ENCODE data around the gene PIK3R3.

Gene PIK3R3

GRCh38 chr1:46043458-46044017 lies 88.9 kb downstream of the PIK3R3 start:
- H3K27ac ChIP-seq (ENCODE audit: low read depth, low read length), result no peak overlapping the region
- H3K4me3 ChIP-seq (ENCODE audit: low read length), result no peak overlapping the region
- no peak overlapping the region for H3K9ac ChIP-seq (ENCODE audit: low read length)
- H3K27me3 ChIP-seq (ENCODE audit: control insufficient read depth, insufficient read depth, low read length), result no peaks in the 10 kb centered on the region
- no peaks in the 10 kb centered on the region for H3K36me3 ChIP-seq (ENCODE audit: control insufficient read depth, insufficient read depth, low read length)
- H3K4me1 ChIP-seq (ENCODE audit: control insufficient read depth, insufficient read depth, low read length), result no peaks in the 10 kb centered on the region

- no peak overlapping the region for H3K4me3 ChIP-seq (ENCODE audit: low read length)
- H3K27ac ChIP-seq (ENCODE audit: low read depth, low read length), result no peak overlapping the region
- no peak overlapping the region for H3K9ac ChIP-seq (ENCODE audit: low read length)
- H3K36me3 ChIP-seq (ENCODE audit: control insufficient read depth, insufficient read depth, low read length), result no peaks in the 10 kb centered on the region
- no peaks in the 10 kb centered on the region for H3K4me1 ChIP-seq (ENCODE audit: control insufficient read depth, insufficient read depth, low read length)
- no peaks in the 10 kb centered on the region for H3K27me3 ChIP-seq (ENCODE audit: control insufficient read depth, insufficient read depth, low read length)
These were observed 90.5 kb downstream of the PIK3R3 start for GRCh38 chr1:46041974-46042373.

GRCh38 chr1:46041551-46041950 lies 90.9 kb downstream of the PIK3R3 start:
- Histone ChIP-seq H3K9ac (ENCODE audit: low read length) (no peak overlapping the region), H3K27me3 (ENCODE audit: control insufficient read depth, insufficient read depth, low read length) (no peaks in the 10 kb centered on the region), H3K27ac (ENCODE audit: low read depth, low read length) (no peak overlapping the region), H3K4me3 (ENCODE audit: low read length) (no peak overlapping the region), H3K4me1 (ENCODE audit: control insufficient read depth, insufficient read depth, low read length) (no peaks in the 10 kb centered on the region), H3K36me3 (ENCODE audit: control insufficient read depth, insufficient read depth, low read length) (no peaks in the 10 kb centered on the region)

GRCh38 chr1:46039571-46040052 lies 92.8 kb downstream of the PIK3R3 start:
- Histone ChIP-seq H3K27ac (ENCODE audit: low read depth, low read length) (no peak overlapping the region), H3K36me3 (ENCODE audit: control insufficient read depth, insufficient read depth, low read length) (peaks cover 4% of the 10 kb centered on the region), H3K9ac (ENCODE audit: low read length) (no peak overlapping the region), H3K4me3 (ENCODE audit: low read length) (no peak overlapping the region), H3K27me3 (ENCODE audit: control insufficient read depth, insufficient read depth, low read length) (no peaks in the 10 kb centered on the region), H3K4me1 (ENCODE audit: control insufficient read depth, insufficient read depth, low read length) (no peaks in the 10 kb centered on the region)

- H3K9ac ChIP-seq (ENCODE audit: low read length), result no peak overlapping the region
- no peaks in the 10 kb centered on the region for H3K4me1 ChIP-seq (ENCODE audit: control insufficient read depth, insufficient read depth, low read length)
- H3K27me3 ChIP-seq (ENCODE audit: control insufficient read depth, insufficient read depth, low read length), result no peaks in the 10 kb centered on the region
- H3K36me3 ChIP-seq (ENCODE audit: control insufficient read depth, insufficient read depth, low read length), result peaks cover 8% of the 10 kb centered on the region
- H3K4me3 ChIP-seq (ENCODE audit: low read length), result no peak overlapping the region
- no peak overlapping the region for H3K27ac ChIP-seq (ENCODE audit: low read depth, low read length)
These were observed 95.3 kb downstream of the PIK3R3 start for GRCh38 chr1:46036894-46037839.

- Histone ChIP-seq H3K36me3 (ENCODE audit: control insufficient read depth, insufficient read depth, low read length) (peaks cover 26% of the 10 kb centered on the region), H3K27me3 (ENCODE audit: control insufficient read depth, insufficient read depth, low read length) (no peaks in the 10 kb centered on the region), H3K4me1 (ENCODE audit: control insufficient read depth, insufficient read depth, low read length) (no peaks in the 10 kb centered on the region), H3K9ac (ENCODE audit: low read length) (no peak overlapping the region), H3K4me3 (ENCODE audit: low read length) (no peak overlapping the region), H3K27ac (ENCODE audit: low read depth, low read length) (no peak overlapping the region)
These were observed 97.6 kb downstream of the PIK3R3 start for GRCh38 chr1:46034601-46035516.

- H3K9ac ChIP-seq (ENCODE audit: low read length), result no peak overlapping the region
- no peak overlapping the region for H3K27ac ChIP-seq (ENCODE audit: low read depth, low read length)
- H3K27me3 ChIP-seq (ENCODE audit: control insufficient read depth, insufficient read depth, low read length), result no peaks in the 10 kb centered on the region
- H3K4me1 ChIP-seq (ENCODE audit: control insufficient read depth, insufficient read depth, low read length), result no peaks in the 10 kb centered on the region
- no peak overlapping the region for H3K4me3 ChIP-seq (ENCODE audit: low read length)
- peaks cover 39% of the 10 kb centered on the region for H3K36me3 ChIP-seq (ENCODE audit: control insufficient read depth, insufficient read depth, low read length)
These were observed 101.4 kb downstream of the PIK3R3 start for GRCh38 chr1:46030876-46031660.

- H3K36me3 ChIP-seq (ENCODE audit: control insufficient read depth, insufficient read depth, low read length), result peaks cover 39% of the 10 kb centered on the region
- H3K27me3 ChIP-seq (ENCODE audit: control insufficient read depth, insufficient read depth, low read length), result no peaks in the 10 kb centered on the region
- no peak overlapping the region for H3K4me3 ChIP-seq (ENCODE audit: low read length)
- no peak overlapping the region for H3K9ac ChIP-seq (ENCODE audit: low read length)
- no peaks in the 10 kb centered on the region for H3K4me1 ChIP-seq (ENCODE audit: control insufficient read depth, insufficient read depth, low read length)
- no peak overlapping the region for H3K27ac ChIP-seq (ENCODE audit: low read depth, low read length)
These were observed 102.2 kb downstream of the PIK3R3 start for GRCh38 chr1:46030074-46030870.

GRCh38 chr1:46027788-46028573 lies 104.4 kb downstream of the PIK3R3 start:
- Histone ChIP-seq H3K4me1 (ENCODE audit: control insufficient read depth, insufficient read depth, low read length) (no peaks in the 10 kb centered on the region), H3K4me3 (ENCODE audit: low read length) (no peak overlapping the region), H3K36me3 (ENCODE audit: control insufficient read depth, insufficient read depth, low read length) (peaks cover 38% of the 10 kb centered on the region), H3K27ac (ENCODE audit: low read depth, low read length) (no peak overlapping the region), H3K9ac (ENCODE audit: low read length) (no peak overlapping the region), H3K27me3 (ENCODE audit: control insufficient read depth, insufficient read depth, low read length) (no peaks in the 10 kb centered on the region)

- peaks cover 27% of the 10 kb centered on the region for H3K36me3 ChIP-seq (ENCODE audit: control insufficient read depth, insufficient read depth, low read length)
- H3K4me1 ChIP-seq (ENCODE audit: control insufficient read depth, insufficient read depth, low read length), result no peaks in the 10 kb centered on the region
These were observed 105.9 kb downstream of the PIK3R3 start for GRCh38 chr1:46026531-46026930.

More at GRCh38 chr1:46026531-46026930, 105.9 kb downstream of the PIK3R3 start:
- no peak overlapping the region for H3K27ac ChIP-seq (ENCODE audit: low read depth, low read length)
- H3K27me3 ChIP-seq (ENCODE audit: control insufficient read depth, insufficient read depth, low read length), result no peaks in the 10 kb centered on the region
- no peak overlapping the region for H3K9ac ChIP-seq (ENCODE audit: low read length)
- no peak overlapping the region for H3K4me3 ChIP-seq (ENCODE audit: low read length)

Data from rectal smooth muscle tissue (tissue), 1 donor.